Ishikawa (cell line): ENCODE results near the gene CASP2.

ENCODE experiments used
- CEBPB ChIP-seq: IDR thresholded peaks from 2 replicates; pipeline ENCODE4 v1.6.1; 2012
- CREB1 ChIP-seq: IDR thresholded peaks from 2 replicates; pipeline ENCODE4 v1.6.1; 2012; ENCODE audit warnings: low read depth
- EGR1 ChIP-seq: IDR thresholded peaks from 2 replicates; pipeline ENCODE4 v1.6.1; 2012
- EP300 ChIP-seq: IDR thresholded peaks from 2 replicates; pipeline ENCODE4 v1.6.1; 2012; ENCODE audit warnings: borderline replicate concordance
- FOXM1 ChIP-seq: IDR thresholded peaks from 2 replicates; pipeline ENCODE4 v1.6.1; 2012; ENCODE audit warnings: low read depth, borderline replicate concordance
- MAX ChIP-seq: IDR thresholded peaks from 2 replicates; pipeline ENCODE4 v1.6.1; 2012
- NFIC ChIP-seq: IDR thresholded peaks from 2 replicates; pipeline ENCODE4 v1.6.1; 2012
- RAD21 ChIP-seq: IDR thresholded peaks from 2 replicates; pipeline ENCODE4 v1.6.1; 2012; ENCODE audit warnings: low read depth
- REST ChIP-seq: IDR thresholded peaks from 2 replicates; pipeline ENCODE4 v1.6.1; 2012; ENCODE audit warnings: low read depth, mild to moderate bottlenecking
- TAF1 ChIP-seq: IDR thresholded peaks from 2 replicates; pipeline ENCODE4 v1.6.1; 2012; ENCODE audit warnings: low read depth, mild to moderate bottlenecking
- TCF12 ChIP-seq: IDR thresholded peaks from 2 replicates; pipeline ENCODE4 v1.6.1; 2012; ENCODE audit warnings: low read depth
- TEAD4 ChIP-seq: IDR thresholded peaks from 2 replicates; pipeline ENCODE4 v1.6.1; 2012
- USF1 ChIP-seq: IDR thresholded peaks from 2 replicates; pipeline ENCODE4 v1.6.1; 2012
- YY1 ChIP-seq: IDR thresholded peaks from 2 replicates; pipeline ENCODE4 v1.6.1; 2012; ENCODE audit warnings: low read depth
- ZBTB7A ChIP-seq: IDR thresholded peaks from 2 replicates; pipeline ENCODE4 v1.6.1; 2012; ENCODE audit warnings: low read depth

Gene CASP2

GRCh38 chr7:143354965-143355364 is 66.8 kb downstream of the CASP2 start:
- no peak for TF ChIP-seq YY1
- TF ChIP-seq NFIC: no peak
- no peak for TF ChIP-seq TCF12
- TF ChIP-seq EGR1: no peak
- no peak for TF ChIP-seq EP300
- no peak for TF ChIP-seq CREB1
- no peak for TF ChIP-seq TEAD4
- no peak for TF ChIP-seq TAF1
- TF ChIP-seq CEBPB: no peak
- TF ChIP-seq ZBTB7A: no peak
- TF ChIP-seq FOXM1: no peak
- no peak for TF ChIP-seq USF1
- no peak for TF ChIP-seq REST
- no peak for TF ChIP-seq MAX

GRCh38 chr7:143355450-143356385 is 67.6 kb downstream of the CASP2 start:
- TF ChIP-seq REST: no peak
- no peak for TF ChIP-seq EP300
- no peak for TF ChIP-seq NFIC
- no peak for TF ChIP-seq ZBTB7A
- TF ChIP-seq EGR1: no peak
- TF ChIP-seq YY1: no peak
- TF ChIP-seq USF1: no peak
- no peak for TF ChIP-seq TEAD4
- TF ChIP-seq CEBPB: no peak
- TF ChIP-seq MAX: no peak
- no peak for TF ChIP-seq CREB1
- no peak for TF ChIP-seq TCF12
- no peak for TF ChIP-seq RAD21
- TF ChIP-seq FOXM1: no peak
- TF ChIP-seq TAF1: no peak

GRCh38 chr7:143356414-143357050 is 68.4 kb downstream of the CASP2 start:
- TF ChIP-seq TEAD4 (no peak), CEBPB (no peak), RAD21 (no peak), MAX (no peak), CREB1 (no peak), REST (no peak), EP300 (no peak), NFIC (no peak), FOXM1 (no peak), EGR1 (no peak)
